ENCODE data around the gene VPS39. TPM values are rescaled to one million over a fixed set of nuclear protein-coding genes. Genes with fewer than 3 reads are reported as not detected.

Gene VPS39
- total RNA-seq, 1 donor from 2014 or later, result 91.9 TPM

GRCh38 chr15:42152196-42152920 lies 55.7 kb downstream of the VPS39 start:
- Histone ChIP-seq H3K4me1 (peaks cover 0 to 5% of the 10 kb centered on the region in 2 donors), H3K27ac (peak overlapping the region; percentile 16 to 50), H3K36me3 (no peaks in the 10 kb centered on the region), H3K4me3 (no peak overlapping the region), H3K9me3 (no peaks in the 10 kb centered on the region), H3K27me3 (no peaks in the 10 kb centered on the region)
- peak in 1 of 2 donors; percentile 73 for DNase-seq (ENCODE audit: low spot score in 2 of 2)
- no peak for TF ChIP-seq CTCF (IDR thresholded peaks at IDR 0.05)
- intact Hi-C loops (cut with DNase I), result no loop called here

- Histone ChIP-seq H3K27me3 (no peaks in the 10 kb centered on the region), H3K4me1 (peaks cover 0 to 5% of the 10 kb centered on the region in 2 donors), H3K27ac (peak overlapping the region; percentile 16 to 50), H3K36me3 (no peaks in the 10 kb centered on the region), H3K4me3 (no peak overlapping the region), H3K9me3 (no peaks in the 10 kb centered on the region)
- no peak for DNase-seq (ENCODE audit: low spot score in 2 of 2)
- intact Hi-C loops (cut with DNase I), result no loop called here
- TF ChIP-seq CTCF (IDR thresholded peaks at IDR 0.05), result no peak
These were observed 56.4 kb downstream of the VPS39 start for GRCh38 chr15:42151736-42152135.

GRCh38 chr15:42151141-42151561 lies 57.0 kb downstream of the VPS39 start:
- no peak for DNase-seq (ENCODE audit: low spot score in 2 of 2)
- H3K36me3 ChIP-seq, result no peaks in the 10 kb centered on the region
- intact Hi-C loops (cut with DNase I), result no loop called here
- H3K4me1 ChIP-seq, result peaks cover 0 to 5% of the 10 kb centered on the region in 2 donors
- TF ChIP-seq CTCF (IDR thresholded peaks at IDR 0.05), result no peak
- no peaks in the 10 kb centered on the region for H3K9me3 ChIP-seq
- no peaks in the 10 kb centered on the region for H3K27me3 ChIP-seq
- no peak overlapping the region for H3K4me3 ChIP-seq
- H3K27ac ChIP-seq, result no peak overlapping the region

- H3K27me3 ChIP-seq, result no peaks in the 10 kb centered on the region
- no peak overlapping the region for H3K27ac ChIP-seq
- H3K9me3 ChIP-seq, result no peaks in the 10 kb centered on the region
- peaks cover 0 to 5% of the 10 kb centered on the region in 2 donors for H3K4me1 ChIP-seq
- DNase-seq (ENCODE audit: low spot score in 2 of 2), result no peak
- intact Hi-C loops (cut with DNase I), result no loop called here
- no peak for TF ChIP-seq CTCF (IDR thresholded peaks at IDR 0.05)
- H3K36me3 ChIP-seq, result no peaks in the 10 kb centered on the region
- no peak overlapping the region for H3K4me3 ChIP-seq
These were observed 57.7 kb downstream of the VPS39 start for GRCh38 chr15:42150219-42150970.

GRCh38 chr15:42149493-42150218 lies 58.4 kb downstream of the VPS39 start:
- no peak for TF ChIP-seq CTCF (IDR thresholded peaks at IDR 0.05)
- H3K36me3 ChIP-seq, result no peaks in the 10 kb centered on the region
- no peak overlapping the region for H3K27ac ChIP-seq
- intact Hi-C loops (cut with DNase I), result no loop called here
- no peak overlapping the region for H3K4me3 ChIP-seq
- H3K9me3 ChIP-seq, result no peaks in the 10 kb centered on the region
- H3K4me1 ChIP-seq, result peaks cover 0 to 5% of the 10 kb centered on the region in 2 donors
- H3K27me3 ChIP-seq, result no peaks in the 10 kb centered on the region
- DNase-seq (ENCODE audit: low spot score in 2 of 2), result no peak

Measured in ascending aorta (tissue), 2 donors.